Colonic mucosa (tissue), 4 donors: ENCODE results near the gene AATK. TPM values are rescaled to one million over a fixed set of nuclear protein-coding genes. Genes with fewer than 3 reads are reported as not detected.

Experiments used
- DNase-seq: peaks from one replicate; pipeline ENCODE4 v3.0.0-alpha.2; 2020
- H3K27ac ChIP-seq: fragments of 200-600 bp; one replicate; pipeline ENCODE4 v1.8.0; 2021
- H3K27me3 ChIP-seq: fragments of 200-600 bp; one replicate; pipeline ENCODE4 v1.8.0; 2021
- H3K36me3 ChIP-seq: fragments of 200-600 bp; one replicate; pipeline ENCODE4 v1.8.0; 2021
- H3K4me1 ChIP-seq: fragments of 200-600 bp; one replicate; pipeline ENCODE4 v1.8.0; 2021; ENCODE audit warnings: mild to moderate bottlenecking
- H3K4me3 ChIP-seq: fragments of 200-600 bp; one replicate; pipeline ENCODE4 v1.8.0; 2021
- H3K9ac ChIP-seq, 2 donors: one replicate each; pipeline ENCODE4 v1.7.0; 2013; ENCODE audit warnings: control low read depth in 2 of 2, low read depth in 2 of 2, low read length in 2 of 2
- H3K9me3 ChIP-seq: fragments of 200-600 bp; one replicate; pipeline ENCODE4 v1.8.0; 2021
- intact Hi-C: fragments of 100-400 bp; cut with DNase I; formaldehyde crosslinking; loops from one replicate; pipeline ENCODE4 v1.14.1; 2022
- total RNA-seq, 2 donors: library from RNA; stranded (reverse); fragmentation: NEBNext Ultra II Directional in 1 of 2; extraction: Animal tissue kit (Norgen Biotek cat#: 25700) in 1 of 2; gene quantifications; one replicate each; pipeline ENCODE4 v1.2.1, GENCODE V29; 2021
- TF ChIP-seq, protein P1 (sequence below): fragments of 200-600 bp; IDR thresholded peaks from one replicate; pipeline ENCODE4 v1.8.0; 2022; ENCODE audit warnings: antibody characterized with exemption, mild to moderate bottlenecking
- donor health status: healthy.
- donor health status: DM: no; HTN: no; CAD: no.
- donor health status: DM: no; HTN: no; CAD: no.

Gene AATK
- total RNA-seq, 2 donors from 2014 or later, result 9.1 to 13.3 TPM

DNA sequence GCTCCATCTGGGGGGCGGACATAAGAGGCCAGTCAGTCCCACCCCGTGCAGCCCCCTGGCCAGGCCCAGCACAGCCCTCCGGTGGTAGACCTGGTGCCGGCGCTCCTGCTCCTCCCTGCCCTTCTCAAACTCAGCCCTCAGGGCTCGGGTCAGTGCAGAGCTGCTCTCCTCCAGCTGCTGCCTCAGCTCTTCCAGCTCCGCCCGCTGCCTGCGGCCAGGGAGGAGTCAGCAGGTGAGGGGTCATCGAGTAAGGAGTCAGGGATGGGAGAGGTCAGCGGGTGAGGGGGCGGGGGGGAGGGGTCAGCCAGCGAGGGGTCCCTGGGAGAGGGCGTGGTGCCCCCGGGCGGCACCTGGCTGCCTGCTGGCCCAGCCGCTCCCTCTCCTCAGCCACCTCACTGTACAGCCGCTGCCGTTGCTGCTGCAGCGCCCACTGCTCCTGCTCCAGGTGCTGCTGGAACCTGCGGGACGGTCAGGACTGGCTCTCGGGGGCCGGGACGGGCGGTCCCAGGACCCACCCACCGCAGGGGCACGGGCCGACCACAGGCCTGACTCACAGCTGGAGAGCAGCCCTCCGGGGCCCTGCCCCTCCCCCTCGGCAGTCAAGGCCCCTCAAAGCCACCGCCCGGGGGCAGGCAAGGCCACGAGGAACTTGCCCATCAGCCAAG is 26.5 kb upstream of the AATK start:
- TF ChIP-seq, protein P1, sequence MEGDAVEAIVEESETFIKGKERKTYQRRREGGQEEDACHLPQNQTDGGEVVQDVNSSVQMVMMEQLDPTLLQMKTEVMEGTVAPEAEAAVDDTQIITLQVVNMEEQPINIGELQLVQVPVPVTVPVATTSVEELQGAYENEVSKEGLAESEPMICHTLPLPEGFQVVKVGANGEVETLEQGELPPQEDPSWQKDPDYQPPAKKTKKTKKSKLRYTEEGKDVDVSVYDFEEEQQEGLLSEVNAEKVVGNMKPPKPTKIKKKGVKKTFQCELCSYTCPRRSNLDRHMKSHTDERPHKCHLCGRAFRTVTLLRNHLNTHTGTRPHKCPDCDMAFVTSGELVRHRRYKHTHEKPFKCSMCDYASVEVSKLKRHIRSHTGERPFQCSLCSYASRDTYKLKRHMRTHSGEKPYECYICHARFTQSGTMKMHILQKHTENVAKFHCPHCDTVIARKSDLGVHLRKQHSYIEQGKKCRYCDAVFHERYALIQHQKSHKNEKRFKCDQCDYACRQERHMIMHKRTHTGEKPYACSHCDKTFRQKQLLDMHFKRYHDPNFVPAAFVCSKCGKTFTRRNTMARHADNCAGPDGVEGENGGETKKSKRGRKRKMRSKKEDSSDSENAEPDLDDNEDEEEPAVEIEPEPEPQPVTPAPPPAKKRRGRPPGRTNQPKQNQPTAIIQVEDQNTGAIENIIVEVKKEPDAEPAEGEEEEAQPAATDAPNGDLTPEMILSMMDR, result no peak
- Histone ChIP-seq H3K4me3 (no peak overlapping the region), H3K9ac (no peak overlapping the region), H3K9me3 (no peaks in the 10 kb centered on the region), H3K4me1 (no peaks in the 10 kb centered on the region), H3K27ac (no peak overlapping the region), H3K36me3 (no peaks in the 10 kb centered on the region), H3K27me3 (no peaks in the 10 kb centered on the region)
- intact Hi-C loops, result no loop called here
- DNase-seq, result no peak

DNA sequence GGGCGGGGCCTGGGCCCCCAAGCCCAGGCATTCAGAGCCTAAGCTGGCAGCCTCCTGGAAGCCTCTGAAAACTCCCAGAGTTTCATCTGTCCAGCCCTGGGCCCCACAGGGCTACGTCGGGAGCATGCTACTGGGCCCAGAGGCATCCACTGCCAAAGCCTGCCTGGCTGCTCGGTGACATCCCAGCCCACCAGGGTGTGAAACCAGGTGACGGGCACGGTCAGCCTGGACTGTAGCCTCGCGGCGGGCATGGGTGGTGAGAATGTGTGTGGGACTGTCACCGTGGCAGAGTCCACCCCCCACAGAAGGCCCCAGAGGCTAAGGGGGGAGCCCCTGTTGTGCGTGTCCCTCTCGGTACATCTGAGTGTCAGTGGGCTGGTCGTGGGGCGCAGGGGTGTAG is 25.6 kb upstream of the AATK start:
- no peaks in the 10 kb centered on the region for H3K9me3 ChIP-seq
- intact Hi-C loops, result no loop called here
- no peaks in the 10 kb centered on the region for H3K27me3 ChIP-seq

DNA sequence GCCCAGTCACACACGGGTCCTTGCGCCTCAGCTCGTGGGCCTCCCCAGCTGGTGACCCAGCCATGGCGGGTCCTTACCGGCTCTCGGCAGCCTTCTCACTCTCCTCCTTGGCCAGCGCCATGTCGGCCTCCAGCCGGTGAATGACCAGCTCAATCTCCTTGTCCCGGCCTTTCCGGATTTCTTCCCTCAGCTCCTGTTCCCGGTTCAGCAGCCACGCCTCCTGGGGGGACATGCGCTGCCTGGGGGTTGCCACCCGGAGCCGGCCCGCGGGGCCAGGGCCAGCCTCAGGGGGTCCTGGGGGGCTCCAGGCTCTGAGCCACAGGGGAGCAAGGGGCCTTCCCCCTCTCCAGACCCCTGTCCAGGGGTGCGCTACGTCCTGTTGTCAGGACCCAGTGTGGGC is 25.1 kb upstream of the AATK start:
- intact Hi-C loops, result no loop called here
- Histone ChIP-seq H3K9ac (no peak overlapping the region), H3K4me1 (no peaks in the 10 kb centered on the region), H3K36me3 (no peaks in the 10 kb centered on the region), H3K9me3 (no peaks in the 10 kb centered on the region), H3K27ac (no peak overlapping the region), H3K27me3 (no peaks in the 10 kb centered on the region), H3K4me3 (no peak overlapping the region)
- no peak for DNase-seq
- TF ChIP-seq, protein P1, result no peak

More for the DNA sequence above, 25.6 kb upstream of the AATK start:
- Histone ChIP-seq H3K4me1 (no peaks in the 10 kb centered on the region), H3K27ac (no peak overlapping the region), H3K4me3 (no peak overlapping the region), H3K36me3 (no peaks in the 10 kb centered on the region), H3K9ac (no peak overlapping the region)
- no peak for DNase-seq
- TF ChIP-seq, protein P1, result no peak

DNA sequence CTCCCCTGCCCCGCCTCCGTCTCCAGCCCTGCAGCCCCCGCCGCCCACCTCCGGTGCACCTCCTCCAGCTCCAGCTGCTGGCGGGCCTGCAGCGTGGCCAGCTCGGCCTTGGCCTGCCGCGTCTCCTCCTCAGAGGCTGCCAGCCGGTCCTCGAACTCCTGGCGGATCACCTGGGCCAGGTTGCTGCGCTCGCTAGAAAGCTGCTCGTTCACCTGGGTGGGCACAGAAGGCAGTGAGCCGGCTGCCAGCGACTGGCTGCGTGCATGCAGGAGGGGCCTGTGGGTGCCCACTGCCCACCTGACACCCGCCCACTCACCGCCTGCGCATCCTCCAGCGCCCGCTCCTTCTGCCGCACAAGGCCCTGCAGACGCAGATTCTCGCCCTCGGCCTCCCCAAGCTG is 24.6 kb upstream of the AATK start:
- no peaks in the 10 kb centered on the region for H3K36me3 ChIP-seq
- H3K27ac ChIP-seq, result no peak overlapping the region
- TF ChIP-seq, protein P1, result no peak
- no peaks in the 10 kb centered on the region for H3K4me1 ChIP-seq
- no peak overlapping the region for H3K4me3 ChIP-seq
- DNase-seq, result no peak
- H3K27me3 ChIP-seq, result no peaks in the 10 kb centered on the region
- H3K9me3 ChIP-seq, result no peaks in the 10 kb centered on the region
- intact Hi-C loops, result no loop called here
- H3K9ac ChIP-seq, result no peak overlapping the region

DNA sequence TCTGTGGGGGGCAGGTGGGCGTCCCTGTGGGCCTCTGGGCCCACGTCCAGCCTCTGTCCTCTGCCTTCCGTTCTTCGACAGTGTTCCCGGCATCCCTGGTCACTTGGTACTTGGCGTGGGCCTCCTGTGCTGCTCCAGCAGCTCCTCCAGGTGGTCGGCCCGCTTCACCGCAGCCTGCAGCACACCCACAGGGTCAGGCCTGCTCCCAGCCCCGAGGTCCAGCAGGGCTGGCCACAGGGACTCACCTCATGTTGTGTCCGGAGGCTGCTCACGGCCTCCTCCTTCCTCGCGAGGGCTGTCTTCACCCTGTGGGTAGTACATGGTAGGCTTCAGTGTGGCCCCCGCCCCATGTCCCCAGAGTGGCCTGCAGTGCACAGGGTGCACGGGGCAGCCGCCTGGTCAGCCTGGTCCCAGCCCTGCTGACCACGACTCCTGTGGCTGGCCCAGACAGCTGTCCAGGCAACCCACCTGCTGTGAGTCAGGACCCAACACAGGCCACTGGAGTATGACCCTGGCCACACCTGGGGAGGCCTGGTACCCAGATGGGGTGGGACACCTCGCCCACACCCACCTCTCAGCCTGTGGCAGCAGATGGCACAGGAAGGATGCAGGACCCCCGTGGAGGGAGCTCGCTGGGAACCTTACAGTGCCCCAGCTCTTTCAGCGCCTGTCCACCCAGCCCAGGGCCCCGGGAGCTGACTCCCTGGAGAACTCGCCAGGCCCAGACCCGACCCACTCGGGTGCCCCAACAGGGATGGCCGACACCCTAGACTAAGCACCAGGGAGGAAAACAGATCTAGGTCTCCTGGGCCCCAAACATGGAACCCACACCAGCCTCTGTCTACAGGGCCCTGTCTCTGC is 23.9 kb upstream of the AATK start:
- Histone ChIP-seq H3K9me3 (no peaks in the 10 kb centered on the region), H3K27ac (no peak overlapping the region), H3K4me1 (no peaks in the 10 kb centered on the region), H3K4me3 (no peak overlapping the region), H3K36me3 (no peaks in the 10 kb centered on the region), H3K9ac (no peak overlapping the region), H3K27me3 (no peaks in the 10 kb centered on the region)
- no peak for DNase-seq
- intact Hi-C loops, result no loop called here
- TF ChIP-seq, protein P1, result no peak
